Stimulated activated CD8-positive, alpha-beta memory T cell treated with anti-CD3 and anti-CD28 coated beads, Interleukin-7, amount 100 ng/mL, for 1 hour (primary cell): ENCODE results near the gene ZNF609.
A peak's percentile ranks its signal among the peaks of the same experiment; 100 is the strongest.

ENCODE experiments used
- DNase-seq, 2 donors: peaks; one replicate each; pipeline ENCODE4 v3.0.0-alpha.2; 2020; ENCODE audit warnings: low read depth in 2 of 2

ZNF609 gene

GRCh38 chr15:64460206-64460723, at the start of gene ZNF609:
Gene ZNF609 (plus strand): TSS chr15:64460578. CDS start chr15:64499420, 38,842 bp downstream.
- peak; percentile 70 to 78 for DNase-seq

GRCh38 chr15:64412216-64412615, 48.2 kb upstream of the ZNF609 start:
- DNase-seq, result no peak

GRCh38 chr15:64422697-64423096, 37.7 kb upstream of the ZNF609 start:
- no peak for DNase-seq

GRCh38 chr15:64423970-64424369, 36.4 kb upstream of the ZNF609 start:
- DNase-seq, result no peak

GRCh38 chr15:64425221-64425620, 35.2 kb upstream of the ZNF609 start:
- DNase-seq, result no peak

- no peak for DNase-seq
Observed at GRCh38 chr15:64426845-64427465, 33.4 kb upstream of the ZNF609 start.

GRCh38 chr15:64429448-64429847, 30.9 kb upstream of the ZNF609 start:
- DNase-seq, result no peak

- peak; percentile 5 to 10 for DNase-seq
Observed at GRCh38 chr15:64430000-64430735, 30.2 kb upstream of the ZNF609 start.

- DNase-seq, result no peak
Observed at GRCh38 chr15:64437982-64438381, 22.4 kb upstream of the ZNF609 start.

- DNase-seq, result no peak
Observed at GRCh38 chr15:64438653-64439447, 21.5 kb upstream of the ZNF609 start.

GRCh38 chr15:64441852-64442251, 18.5 kb upstream of the ZNF609 start:
- DNase-seq, result no peak

GRCh38 chr15:64443016-64443415, 17.4 kb upstream of the ZNF609 start:
- no peak for DNase-seq

- no peak for DNase-seq
Observed at GRCh38 chr15:64443747-64444621, 16.4 kb upstream of the ZNF609 start.

- DNase-seq, result no peak
Observed at GRCh38 chr15:64444836-64445235, 15.5 kb upstream of the ZNF609 start.

GRCh38 chr15:64447536-64448315, 12.7 kb upstream of the ZNF609 start:
- no peak for DNase-seq

GRCh38 chr15:64452988-64453688, 7.2 kb upstream of the ZNF609 start:
- no peak for DNase-seq

- DNase-seq, result no peak
Observed at GRCh38 chr15:64453689-64454037, 6.7 kb upstream of the ZNF609 start.

- DNase-seq, result no peak
Observed at GRCh38 chr15:64454282-64454681, 6.1 kb upstream of the ZNF609 start.

- no peak for DNase-seq
Observed at GRCh38 chr15:64455961-64456371, 4.4 kb upstream of the ZNF609 start.

GRCh38 chr15:64456634-64457108, 3.7 kb upstream of the ZNF609 start:
- DNase-seq, result no peak
